Cardiac muscle cell (in vitro differentiated cells and primary cell): ENCODE data around the gene TPSB2. TPM values are rescaled to one million over a fixed set of nuclear protein-coding genes. Genes with fewer than 3 reads are reported as not detected.
A peak's percentile ranks its signal among the peaks of the same experiment; 100 is the strongest.

Source experiments
- DNase-seq, 2 donors: peaks; one replicate each; pipeline versions ENCODE4 v3.0.0 to v3.0.0-alpha.2; 2010 to 2017; ENCODE audit warnings: low read depth in 1 of 2, low spot score in 1 of 2
- H3K27ac ChIP-seq: fragments of 200-600 bp; sonication (generic); 2 replicates; pipeline ENCODE4 v1.5.1; 2016
- H3K27me3 ChIP-seq: fragments of 200-600 bp; sonication (generic); 2 replicates; pipeline ENCODE4 v1.6.0; 2016; ENCODE audit warnings: control low read depth
- H3K36me3 ChIP-seq: fragments of 200-600 bp; sonication (generic); 2 replicates; pipeline ENCODE4 v1.5.1; 2016; ENCODE audit warnings: control low read depth
- H3K4me1 ChIP-seq: fragments of 200-600 bp; sonication (generic); 2 replicates; pipeline ENCODE4 v1.8.1; 2017; ENCODE audit warnings: low read depth, mild to moderate bottlenecking, mixed run types
- H3K4me3 ChIP-seq: fragments of 200-600 bp; sonication (generic); 2 replicates; pipeline ENCODE4 v1.5.1; 2016; ENCODE audit warnings: mild to moderate bottlenecking
- H3K9me3 ChIP-seq: fragments of 200-600 bp; sonication (generic); 2 replicates; pipeline ENCODE4 v1.5.1; 2017; ENCODE audit warnings: low read depth, mild to moderate bottlenecking, control low read depth
- polyA plus RNA-seq: library from polyadenylated mRNA; unstranded; fragments of >200 nt; fragmentation: Nextera tagmentation; extraction: Ambion mirVana; gene quantifications from 2 replicates; pipeline ENCODE4 v1.2.1, GENCODE V29; 2016
- total RNA-seq: library from RNA; depleted of rRNA; stranded (reverse); fragments of >200 nt; gene quantifications from 2 replicates; pipeline ENCODE4 v1.2.3, GENCODE V29; 2016
- TF ChIP-seq, protein P1 (sequence below): IDR thresholded peaks from 2 replicates; pipeline ENCODE4 v1.5.1; 2012; ENCODE audit warnings: low read depth, mild to moderate bottlenecking, low read length

Gene TPSB2
- total and polyA plus RNA-seq, 2 experiments from 2014 or later: not detected

DNA sequence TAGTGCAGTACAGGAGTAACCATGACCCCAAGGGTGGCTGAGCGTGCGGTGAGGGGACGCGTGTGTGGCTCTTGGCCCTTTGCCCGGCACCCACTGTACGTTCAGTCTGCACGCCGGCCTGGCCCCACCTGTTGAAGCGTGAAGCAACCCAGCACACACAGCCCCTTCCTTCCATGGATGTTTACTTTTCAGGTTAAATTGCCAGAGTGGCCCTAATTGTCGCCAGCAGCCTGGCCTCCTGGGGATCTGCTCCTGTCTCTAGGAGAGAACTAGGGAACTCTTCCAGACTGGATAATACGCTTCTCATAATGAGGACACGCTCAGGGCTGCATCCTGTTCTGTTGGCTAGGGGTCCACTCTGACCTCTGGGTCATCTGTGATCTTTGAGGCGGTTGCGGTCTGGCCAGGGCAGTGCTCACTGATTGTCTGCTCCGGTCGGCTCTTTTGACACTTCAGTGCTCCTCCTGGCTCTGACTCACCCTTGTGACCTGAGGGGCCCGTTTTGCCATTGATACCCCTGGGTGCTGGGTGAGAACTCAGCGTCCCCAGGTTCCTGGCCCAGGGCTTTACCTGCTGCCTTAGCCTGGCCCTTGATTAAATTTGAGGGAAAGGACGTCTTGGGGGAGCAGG, 32.6 kb downstream of the TPSB2 start:
- H3K9me3 ChIP-seq: no peaks in the 10 kb centered on the region
- no peaks in the 10 kb centered on the region for H3K36me3 ChIP-seq
- TF ChIP-seq, protein P1, sequence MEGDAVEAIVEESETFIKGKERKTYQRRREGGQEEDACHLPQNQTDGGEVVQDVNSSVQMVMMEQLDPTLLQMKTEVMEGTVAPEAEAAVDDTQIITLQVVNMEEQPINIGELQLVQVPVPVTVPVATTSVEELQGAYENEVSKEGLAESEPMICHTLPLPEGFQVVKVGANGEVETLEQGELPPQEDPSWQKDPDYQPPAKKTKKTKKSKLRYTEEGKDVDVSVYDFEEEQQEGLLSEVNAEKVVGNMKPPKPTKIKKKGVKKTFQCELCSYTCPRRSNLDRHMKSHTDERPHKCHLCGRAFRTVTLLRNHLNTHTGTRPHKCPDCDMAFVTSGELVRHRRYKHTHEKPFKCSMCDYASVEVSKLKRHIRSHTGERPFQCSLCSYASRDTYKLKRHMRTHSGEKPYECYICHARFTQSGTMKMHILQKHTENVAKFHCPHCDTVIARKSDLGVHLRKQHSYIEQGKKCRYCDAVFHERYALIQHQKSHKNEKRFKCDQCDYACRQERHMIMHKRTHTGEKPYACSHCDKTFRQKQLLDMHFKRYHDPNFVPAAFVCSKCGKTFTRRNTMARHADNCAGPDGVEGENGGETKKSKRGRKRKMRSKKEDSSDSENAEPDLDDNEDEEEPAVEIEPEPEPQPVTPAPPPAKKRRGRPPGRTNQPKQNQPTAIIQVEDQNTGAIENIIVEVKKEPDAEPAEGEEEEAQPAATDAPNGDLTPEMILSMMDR: no peak
- H3K27ac ChIP-seq: no peak overlapping the region
- H3K4me1 ChIP-seq: no peaks in the 10 kb centered on the region
- no peak for DNase-seq
- no peaks in the 10 kb centered on the region for H3K27me3 ChIP-seq
- H3K4me3 ChIP-seq: no peak overlapping the region

DNA sequence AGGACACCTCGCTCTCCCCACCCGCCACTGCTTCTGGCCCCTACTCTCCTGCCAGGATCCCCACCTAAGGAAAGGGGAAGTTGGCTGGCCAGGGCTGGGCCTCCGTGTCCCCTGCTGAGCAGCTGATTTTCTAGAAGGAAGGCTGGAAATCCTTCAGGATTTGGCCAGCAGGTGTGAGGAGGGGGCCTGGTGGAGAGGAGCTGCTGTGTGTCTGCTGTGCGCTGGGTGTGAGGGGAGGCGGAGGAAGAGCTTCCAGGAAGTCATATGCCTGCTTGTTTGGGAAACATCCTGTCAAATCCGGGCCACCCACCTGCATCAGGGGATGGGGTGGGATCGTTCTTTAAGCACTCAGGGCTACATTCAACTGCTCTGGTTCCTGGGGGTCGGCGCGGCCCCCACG, 33.5 kb downstream of the TPSB2 start:
- Histone ChIP-seq H3K27ac (no peak overlapping the region), H3K36me3 (no peaks in the 10 kb centered on the region), H3K4me1 (no peaks in the 10 kb centered on the region), H3K9me3 (no peaks in the 10 kb centered on the region), H3K4me3 (no peak overlapping the region), H3K27me3 (no peaks in the 10 kb centered on the region)
- TF ChIP-seq, protein P1: no peak
- DNase-seq: no peak

DNA sequence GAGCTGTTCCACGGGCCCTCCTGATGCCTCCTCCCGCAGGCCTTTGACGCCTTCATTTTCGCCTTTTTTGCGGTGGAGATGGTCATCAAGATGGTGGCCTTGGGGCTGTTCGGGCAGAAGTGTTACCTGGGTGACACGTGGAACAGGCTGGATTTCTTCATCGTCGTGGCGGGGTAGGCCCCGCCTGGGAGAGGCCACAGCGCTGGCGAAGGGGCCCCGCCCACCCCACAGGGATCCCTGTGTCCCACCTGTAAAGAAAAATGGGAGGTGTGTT, 34.7 kb downstream of the TPSB2 start:
- no peak overlapping the region for H3K4me3 ChIP-seq
- no peaks in the 10 kb centered on the region for H3K36me3 ChIP-seq

DNA sequence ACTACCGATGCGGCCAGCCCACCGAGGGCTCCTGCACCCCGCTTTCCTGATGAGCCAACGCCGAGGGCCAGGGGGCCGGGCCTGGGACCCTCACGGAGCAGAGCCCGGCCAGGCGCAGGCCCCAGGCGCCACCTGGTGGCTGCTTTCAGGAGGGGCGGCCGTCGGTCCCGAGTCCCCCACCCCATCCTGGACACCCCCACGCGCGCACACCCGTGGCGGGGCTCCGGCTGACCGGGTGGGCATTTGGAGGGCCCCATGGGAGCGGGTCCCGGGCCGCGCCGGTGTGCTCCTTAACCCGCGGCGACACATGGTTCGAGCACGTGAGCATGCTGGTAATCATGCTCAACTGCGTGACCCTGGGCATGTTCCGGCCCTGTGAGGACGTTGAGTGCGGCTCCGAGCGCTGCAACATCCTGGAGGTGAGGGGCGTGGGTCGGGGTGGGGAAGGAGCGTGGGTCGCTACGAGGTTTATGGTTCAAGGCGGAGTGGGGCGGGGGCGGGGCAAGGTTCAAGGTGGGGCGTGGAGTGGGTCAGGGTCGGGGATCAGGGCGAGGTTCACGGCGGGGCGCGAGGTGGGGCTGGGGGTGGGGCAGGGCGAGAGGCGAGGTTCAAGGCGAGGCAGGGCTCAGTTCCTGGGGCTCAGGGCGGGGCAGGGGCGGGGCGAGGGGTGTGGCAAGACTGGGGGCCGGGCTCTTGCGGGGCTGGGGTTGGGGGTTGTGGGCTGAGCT, 35.2 kb downstream of the TPSB2 start:
- DNase-seq: peak in 1 of 2 donors; percentile 45
- Histone ChIP-seq H3K36me3 (no peaks in the 10 kb centered on the region), H3K9me3 (no peaks in the 10 kb centered on the region), H3K4me1 (no peaks in the 10 kb centered on the region), H3K4me3 (no peak overlapping the region), H3K27ac (no peak overlapping the region), H3K27me3 (no peaks in the 10 kb centered on the region)
- TF ChIP-seq, protein P1: peak; percentile 83

More for the DNA sequence above, 34.7 kb downstream of the TPSB2 start:
- no peaks in the 10 kb centered on the region for H3K27me3 ChIP-seq
- no peaks in the 10 kb centered on the region for H3K4me1 ChIP-seq
- no peaks in the 10 kb centered on the region for H3K9me3 ChIP-seq
- TF ChIP-seq, protein P1: no peak
- DNase-seq: no peak
- H3K27ac ChIP-seq: no peak overlapping the region

DNA sequence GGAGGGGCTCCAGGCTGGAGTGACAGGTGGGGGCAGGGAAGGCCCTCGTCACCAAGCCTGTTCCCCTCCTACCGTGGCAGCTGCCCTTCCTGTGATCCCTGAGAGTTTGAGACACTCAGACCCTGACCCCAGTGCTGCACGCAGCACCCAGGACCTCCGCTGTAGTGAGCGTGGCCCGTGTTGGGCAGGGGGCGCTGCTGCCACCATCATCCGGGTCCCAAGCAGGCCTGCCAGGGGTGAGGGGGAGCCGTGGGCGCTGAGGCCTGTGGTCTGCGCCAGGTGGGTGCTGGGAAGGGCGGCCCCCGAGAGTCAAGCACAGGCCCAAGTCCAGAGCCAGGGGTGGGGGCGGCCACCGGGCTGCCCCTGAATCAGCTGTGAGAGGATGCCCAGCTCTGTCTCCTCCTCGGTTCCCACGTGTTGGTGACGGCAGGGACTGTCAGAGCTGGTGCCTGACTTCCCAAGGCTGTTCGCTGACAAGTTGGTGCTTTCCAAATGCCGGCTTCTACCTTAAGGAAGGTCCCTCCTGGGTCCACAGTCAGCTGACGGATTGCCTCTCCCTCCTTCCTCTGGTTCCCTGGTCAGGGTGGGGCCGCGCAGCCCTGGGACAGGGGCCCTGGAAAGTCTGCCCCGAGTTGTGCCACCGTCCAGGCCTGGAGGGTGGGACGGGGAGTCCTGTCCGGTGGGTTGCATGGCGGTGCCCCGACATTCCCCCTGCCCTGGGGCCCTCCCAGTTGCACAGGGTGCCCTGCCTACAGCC, 36.0 kb downstream of the TPSB2 start:
- no peaks in the 10 kb centered on the region for H3K9me3 ChIP-seq
- no peaks in the 10 kb centered on the region for H3K27me3 ChIP-seq
- H3K4me3 ChIP-seq: no peak overlapping the region
- H3K4me1 ChIP-seq: no peaks in the 10 kb centered on the region
- H3K27ac ChIP-seq: no peak overlapping the region
- DNase-seq: no peak
- no peaks in the 10 kb centered on the region for H3K36me3 ChIP-seq
- TF ChIP-seq, protein P1: no peak
